ENCODE measurements around the gene LRRC1.

GRCh38 chr6:53858913-53859312 is 64.1 kb downstream of the LRRC1 start:
- TF ChIP-seq CTCF (conservative IDR thresholded peaks at IDR 0.05 in 1 of 2, IDR thresholded peaks at IDR 0.05 in 1 of 2; ENCODE audit: low read depth in 1 of 2, low read length in 2 of 2) (no peak), EZH2 (IDR thresholded peaks at IDR 0.05; ENCODE audit: low read length, missing control alignments) (no peak)

All from fibroblast of lung (primary cell).